Amygdala (tissue), 56 donors: ENCODE data around the gene OR10G3.

Source experiments
- DNase-seq, 56 donors: peaks; one replicate each; lab custom pipeline; 2025; lab: John Stamatoyannopoulos, UW

The OR10G3 gene

DNA sequence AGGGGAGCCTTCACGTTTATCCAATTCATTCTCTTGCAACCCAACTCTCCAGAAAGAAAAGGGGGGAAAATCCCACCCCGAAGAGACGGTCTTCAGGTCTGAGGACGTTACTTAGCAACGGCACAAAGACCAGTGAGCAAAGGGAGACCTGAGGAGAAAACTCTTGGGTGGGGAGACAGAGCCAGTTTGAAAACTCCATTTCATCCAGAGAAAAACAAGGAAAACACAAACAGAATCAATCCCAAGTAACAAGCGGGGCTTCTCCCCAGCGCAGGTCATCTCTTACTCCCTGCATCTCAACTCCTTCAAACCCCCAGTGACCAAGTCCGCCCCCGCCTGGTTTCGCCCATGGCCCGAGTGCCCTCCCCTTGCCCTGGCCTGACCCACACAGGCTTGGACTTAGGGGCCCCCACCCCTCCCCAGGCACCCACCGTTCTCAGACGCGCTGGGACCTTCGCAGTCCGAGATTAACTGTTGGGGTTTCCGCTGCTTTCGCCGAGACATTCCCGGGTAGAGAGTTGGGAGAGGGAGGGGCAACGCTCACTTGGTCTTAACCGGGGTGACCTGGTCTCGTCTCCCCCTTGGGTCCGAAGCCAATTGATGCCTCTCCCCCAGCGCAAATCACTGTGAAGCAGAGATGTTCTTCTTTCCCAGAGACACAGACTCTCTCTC is 43.3 kb downstream of the OR10G3 start:
- peak in 7 of 56 donors; percentile 8 to 25 (median 14) for DNase-seq

DNA sequence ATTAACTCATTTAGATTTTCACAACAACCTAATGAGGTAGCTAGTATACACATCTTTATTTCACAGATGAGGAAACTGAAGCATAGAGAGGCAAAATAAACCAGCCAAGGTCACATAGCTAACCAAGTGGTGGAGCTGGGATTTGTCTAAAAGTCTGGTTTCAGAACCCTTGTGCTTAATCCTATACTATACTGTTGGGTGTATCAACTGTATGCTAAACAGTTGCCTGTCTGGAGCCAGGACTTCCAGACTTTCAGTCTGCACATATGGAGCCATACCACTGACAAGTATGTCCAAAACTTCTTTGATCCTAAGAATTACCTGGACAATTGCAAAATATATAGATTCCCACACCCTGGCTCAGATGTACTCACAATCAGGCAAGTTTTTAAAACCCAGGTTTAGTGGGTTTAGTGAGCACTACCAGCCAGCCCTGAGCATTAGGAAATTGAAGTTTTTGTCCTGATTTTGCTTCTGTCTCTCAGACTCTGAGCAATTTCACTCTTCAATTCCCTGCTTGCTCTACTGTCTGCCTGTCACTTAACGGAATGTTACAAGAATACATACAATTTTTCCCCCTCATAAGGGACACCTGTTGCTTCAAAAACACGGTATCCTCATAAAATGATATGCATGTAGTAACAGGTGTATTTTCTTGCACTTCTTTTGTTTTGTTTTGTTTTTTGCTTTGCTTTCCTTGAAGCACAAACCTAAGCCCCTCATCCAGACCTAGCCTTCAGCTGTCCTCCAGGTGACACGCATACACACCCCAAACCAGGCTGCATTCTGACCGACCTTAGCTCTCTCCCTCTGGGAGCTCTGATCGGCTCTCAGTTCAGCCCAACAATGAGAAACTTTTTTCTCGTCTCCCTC is 44.1 kb downstream of the OR10G3 start:
- no peak for DNase-seq

DNA sequence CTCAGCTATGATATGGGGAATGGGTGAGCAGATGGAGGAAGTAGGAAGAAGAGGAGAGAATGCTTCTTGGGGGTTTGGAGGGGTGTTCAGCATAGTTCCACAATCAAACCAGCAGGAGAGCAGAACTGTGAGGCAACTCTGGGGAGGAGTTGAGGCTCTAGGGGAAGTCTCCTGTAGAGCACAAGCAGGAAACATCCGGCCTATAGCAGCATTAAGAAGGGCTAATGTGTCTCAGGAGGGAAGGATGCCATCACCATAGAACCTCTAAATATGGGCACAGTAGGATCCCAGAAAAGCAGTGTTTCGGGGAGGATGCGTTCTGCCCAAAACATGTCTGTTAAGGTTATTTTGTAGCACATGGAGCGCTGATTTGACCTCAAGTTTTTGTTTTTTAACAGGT is 45.3 kb downstream of the OR10G3 start:
- no peak for DNase-seq

DNA sequence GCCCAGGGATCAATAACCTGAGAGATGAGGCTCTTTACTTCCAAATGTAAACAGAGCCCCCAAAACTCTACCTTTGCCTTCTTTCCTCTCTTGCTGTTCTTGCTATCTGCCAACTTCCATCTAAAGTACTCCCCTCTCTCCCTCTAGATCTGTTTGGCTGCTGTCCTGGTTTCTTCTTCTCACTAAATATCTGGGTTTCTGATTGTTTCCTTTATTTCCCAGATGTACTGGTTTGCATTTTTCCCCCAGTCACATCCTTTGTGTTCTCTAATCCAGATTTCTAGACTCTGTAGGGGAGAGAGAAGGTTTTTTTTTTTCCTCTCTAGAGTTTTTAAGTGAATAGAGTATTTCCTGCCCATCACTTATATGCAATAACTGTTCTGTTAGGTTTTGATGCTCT is 46.6 kb downstream of the OR10G3 start:
- DNase-seq, result no peak

DNA sequence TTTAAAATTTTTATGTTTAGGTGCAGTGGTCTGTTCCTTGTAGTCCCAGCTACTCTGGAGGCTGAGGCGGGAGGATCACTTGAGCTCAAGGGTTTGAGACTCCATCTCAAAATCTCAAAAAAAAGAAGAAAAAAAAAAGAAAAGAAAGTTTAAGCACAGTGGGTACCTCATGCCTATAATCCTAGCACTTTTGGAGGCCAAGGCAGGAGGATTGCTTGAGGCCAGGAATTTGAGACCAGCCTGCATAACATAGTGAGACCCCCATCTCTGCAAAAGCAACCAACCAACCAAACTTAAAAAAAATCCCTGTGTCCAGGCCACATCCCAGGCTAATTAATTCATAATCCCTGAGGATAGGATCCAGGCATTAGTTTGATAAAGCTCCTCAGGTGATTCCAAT is 50.4 kb downstream of the OR10G3 start:
- DNase-seq, result no peak

DNA sequence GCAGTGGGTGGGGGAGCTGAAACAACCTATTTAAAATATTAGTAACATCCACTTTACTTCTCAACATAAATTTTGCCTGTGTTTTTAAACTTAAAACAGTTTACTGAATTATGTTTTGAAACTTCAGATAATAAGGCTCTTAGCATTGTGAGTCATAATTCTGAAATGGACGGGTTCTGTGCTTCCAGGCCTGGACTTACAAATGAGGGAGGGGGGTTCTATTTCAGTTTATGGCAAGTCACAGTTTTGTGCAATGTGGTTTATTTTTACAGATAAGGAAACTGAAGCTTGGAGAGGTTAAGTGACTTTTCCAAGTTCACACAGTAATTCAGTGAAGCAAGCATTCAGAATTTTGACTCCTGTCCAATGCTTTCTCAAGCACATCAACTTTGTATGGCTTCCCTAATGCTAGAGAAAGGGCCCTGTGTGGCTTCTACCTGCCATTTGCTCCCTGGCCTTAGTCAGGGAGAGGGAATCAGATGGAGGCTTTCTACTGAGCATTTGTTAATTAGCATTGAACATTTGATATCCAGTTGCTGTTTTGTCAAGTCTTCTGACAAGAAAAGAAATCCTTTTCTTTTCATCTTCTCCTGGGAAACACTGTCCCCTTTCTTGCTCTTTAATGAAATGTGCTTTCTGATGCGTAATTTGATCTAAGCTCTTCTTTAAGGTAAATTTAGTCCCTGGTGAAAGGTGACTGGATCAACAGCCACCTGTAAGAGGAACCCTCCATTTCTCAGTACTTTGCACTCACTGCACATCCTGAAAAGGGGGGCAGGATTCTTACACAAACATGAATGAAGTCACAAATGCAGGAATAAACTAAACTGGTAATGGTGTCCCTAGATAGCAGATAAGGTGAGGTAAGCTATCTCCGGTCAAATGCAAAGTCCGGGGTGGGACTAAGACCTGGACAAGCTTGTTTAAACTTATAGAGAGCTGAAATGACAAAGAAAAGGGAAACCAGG is 51.2 kb downstream of the OR10G3 start:
- no peak for DNase-seq

DNA sequence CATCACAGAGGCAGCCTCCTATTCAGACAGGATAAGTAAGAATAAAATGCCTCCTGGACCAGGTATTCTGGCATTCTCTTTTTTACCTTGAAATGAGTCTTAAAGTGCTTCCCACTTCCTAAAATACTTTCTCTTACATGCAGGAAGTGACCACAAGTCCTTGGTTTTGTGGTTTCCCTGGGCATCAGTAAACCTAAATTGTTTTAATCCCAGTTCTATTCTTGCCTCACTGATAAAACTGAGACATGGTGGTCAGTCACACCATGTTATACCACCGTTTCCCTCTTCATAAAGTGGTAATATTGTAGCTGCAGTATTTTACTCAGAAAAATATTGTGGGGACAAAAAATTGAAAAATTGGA is 52.6 kb downstream of the OR10G3 start:
- DNase-seq, result no peak

DNA sequence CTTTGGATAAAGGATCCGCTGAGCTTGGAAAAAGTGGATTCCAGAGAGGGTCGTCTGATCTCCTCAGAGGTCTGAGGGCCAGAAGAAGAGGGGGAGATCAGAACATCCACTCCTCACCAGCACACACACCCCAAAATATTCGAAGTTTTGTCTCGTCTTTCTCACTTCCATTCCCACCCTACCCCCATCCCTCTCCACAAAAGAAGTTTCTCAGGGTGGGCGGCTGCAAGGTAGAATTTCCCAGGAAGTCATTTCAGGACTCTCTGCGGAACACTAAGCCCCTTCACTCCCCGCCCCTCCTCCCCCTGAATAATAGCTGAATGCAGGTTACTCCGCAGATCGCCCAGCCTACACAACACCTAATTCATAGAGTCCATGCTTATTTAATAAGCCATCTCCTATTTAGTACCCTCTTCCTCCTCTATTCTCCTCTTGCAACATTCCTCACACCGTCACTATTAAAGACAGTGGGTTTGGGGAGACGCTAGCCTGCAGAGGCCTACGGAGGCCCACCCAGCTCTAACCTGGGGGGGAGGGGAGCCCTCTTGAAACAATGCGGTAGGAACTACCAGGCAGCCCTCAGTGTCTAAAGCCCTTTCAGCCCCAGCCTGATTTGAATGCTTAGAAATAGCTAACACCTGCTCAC is 53.1 kb downstream of the OR10G3 start:
- DNase-seq, result no peak

DNA sequence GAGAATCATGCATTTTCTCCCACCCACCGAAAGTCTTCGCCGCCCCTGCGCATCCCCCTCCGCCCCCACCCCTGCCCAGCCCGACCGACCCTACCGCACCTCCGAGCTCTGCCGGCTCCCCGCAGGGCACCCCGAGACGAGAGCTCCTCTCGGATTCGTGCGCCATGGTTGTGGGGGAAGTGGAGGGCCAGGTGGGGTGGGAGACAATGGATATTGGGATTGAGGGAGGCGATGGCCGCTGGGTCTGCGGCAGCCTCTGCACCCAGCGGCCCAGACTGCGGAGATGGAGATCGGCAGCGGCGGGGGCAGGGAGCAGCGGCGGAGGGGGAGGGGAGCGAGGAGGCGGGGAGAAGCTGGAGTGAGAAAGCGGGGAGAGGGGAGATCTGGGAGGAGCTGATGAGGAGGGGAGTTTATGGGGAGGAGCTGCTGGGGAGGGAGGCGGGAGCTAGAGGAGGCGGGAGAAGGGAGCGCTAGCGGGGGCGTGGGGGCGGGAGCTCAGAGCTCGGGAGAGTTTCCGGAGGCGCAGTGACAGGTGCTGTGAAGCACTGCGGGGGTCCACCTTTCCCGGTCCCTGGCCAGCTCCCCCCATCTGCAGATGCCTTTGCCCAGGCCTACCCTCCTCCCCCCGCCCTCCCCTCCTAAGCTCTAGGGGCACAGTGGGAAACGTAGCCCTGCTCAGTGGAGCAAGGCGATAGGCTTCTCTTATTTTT is 53.8 kb downstream of the OR10G3 start, which contains the start of gene SALL2:
Gene SALL2, minus strand, starts transcription at position 385 of the 710 bp plus-strand sequence. Its CDS starts 219 bp downstream, at position 166.
- DNase-seq, result peak in 53 of 56 donors; percentile 16 to 88 (median 70)

DNA sequence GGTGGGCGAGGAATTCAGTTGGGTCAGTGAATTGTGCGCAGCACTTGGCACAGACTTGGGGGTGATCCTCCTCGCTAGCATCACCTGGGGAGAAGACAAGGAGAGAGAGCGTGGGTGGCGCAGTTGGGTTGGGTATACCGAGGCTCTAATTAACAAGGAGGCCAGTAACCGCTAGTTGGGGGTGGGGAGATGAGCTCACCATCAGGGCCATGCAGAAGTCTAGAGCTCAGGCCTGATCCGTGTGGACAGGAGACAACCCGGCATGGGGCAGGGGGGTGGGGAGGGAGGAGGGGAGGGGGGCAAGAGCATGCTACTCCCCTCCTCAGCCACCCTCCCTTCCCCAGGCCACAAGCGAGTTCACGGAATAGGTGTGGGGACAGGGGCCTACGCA is 54.3 kb downstream of the OR10G3 start:
- DNase-seq, result peak in 18 of 56 donors; percentile 12 to 41 (median 22)

DNA sequence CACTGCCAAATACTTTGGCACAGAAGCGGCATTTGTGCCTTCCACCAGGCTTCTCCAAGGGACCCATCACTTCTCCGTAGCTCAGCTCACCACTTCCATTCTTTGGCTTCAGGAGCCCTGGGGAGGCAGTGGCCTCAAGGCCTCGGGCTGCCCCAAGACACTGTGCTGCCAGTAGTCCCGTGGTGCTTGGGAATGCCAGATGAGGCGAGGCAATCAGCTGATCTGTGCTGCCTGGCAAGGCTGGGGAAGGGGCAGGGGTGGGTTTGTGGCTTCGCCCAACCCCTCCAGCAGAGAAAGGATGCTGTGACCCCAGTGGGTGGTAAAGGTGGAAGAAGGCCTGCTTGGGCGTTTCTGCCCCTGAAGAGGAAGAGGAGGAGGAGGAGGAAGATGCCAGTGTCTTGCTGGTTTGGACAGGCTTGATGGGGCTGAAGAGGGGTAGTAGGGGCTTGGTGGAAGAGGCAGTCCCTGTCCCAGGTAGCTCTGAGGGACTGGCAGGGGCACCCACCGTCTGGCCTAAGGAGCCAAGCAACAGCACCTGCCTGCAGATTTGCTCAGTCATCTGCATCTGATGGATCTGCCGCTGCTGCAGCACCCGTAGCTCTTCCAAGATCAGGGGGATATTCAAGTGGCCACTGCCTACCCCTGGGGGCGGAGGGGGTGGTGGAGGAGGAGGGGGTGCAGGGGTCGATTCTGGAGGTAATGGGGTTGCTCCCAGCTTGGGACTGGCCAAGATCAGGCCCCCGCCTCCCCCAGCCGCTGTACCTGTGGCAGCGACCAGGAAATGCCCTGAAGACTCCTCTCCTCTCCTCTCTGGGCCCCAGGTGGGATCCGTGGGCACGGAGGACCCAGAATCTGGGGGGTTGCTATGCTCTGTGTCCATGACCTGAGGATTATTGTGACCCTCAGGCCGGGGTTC is 55.0 kb downstream of the OR10G3 start:
- DNase-seq, result peak in 5 of 56 donors; percentile 4 to 26 (median 13)

DNA sequence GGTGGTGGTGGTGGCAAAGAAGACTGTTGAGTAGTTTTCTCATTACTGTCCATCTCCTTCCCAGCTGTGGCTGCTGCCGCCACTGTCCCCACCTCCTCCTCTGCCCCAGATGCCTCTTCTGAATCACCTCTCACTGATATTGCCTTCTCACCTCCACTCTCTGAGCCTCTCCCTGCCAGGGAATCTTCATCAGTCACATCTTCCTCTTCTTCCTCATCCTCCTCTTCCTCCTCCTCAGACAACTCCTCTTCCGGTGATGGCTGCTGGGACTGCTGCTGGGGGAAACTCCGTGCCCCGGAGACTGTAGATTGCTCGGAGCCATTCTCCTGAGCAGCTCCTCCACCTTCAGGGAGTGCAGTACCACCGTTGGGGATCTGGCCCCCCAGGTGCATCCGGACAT is 56.7 kb downstream of the OR10G3 start:
- no peak for DNase-seq

DNA sequence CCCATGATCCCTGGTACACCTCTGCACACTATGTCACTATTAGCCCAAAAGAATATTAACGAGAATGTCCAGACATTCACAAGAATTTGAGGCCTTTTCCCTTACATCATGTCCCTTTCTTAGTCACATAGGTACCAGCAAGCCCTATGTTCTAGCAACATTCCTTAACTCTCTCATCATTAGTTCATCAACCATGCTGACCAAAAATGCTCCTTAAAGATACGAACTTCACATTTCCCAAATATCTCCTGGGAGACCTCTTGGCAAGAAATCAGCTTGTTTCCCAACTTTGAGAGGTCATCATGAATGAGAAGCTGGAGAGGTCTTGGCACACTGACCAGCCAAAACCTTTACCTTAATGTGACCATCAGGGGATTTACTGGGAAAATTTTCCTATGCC is 58.4 kb downstream of the OR10G3 start:
- no peak for DNase-seq

DNA sequence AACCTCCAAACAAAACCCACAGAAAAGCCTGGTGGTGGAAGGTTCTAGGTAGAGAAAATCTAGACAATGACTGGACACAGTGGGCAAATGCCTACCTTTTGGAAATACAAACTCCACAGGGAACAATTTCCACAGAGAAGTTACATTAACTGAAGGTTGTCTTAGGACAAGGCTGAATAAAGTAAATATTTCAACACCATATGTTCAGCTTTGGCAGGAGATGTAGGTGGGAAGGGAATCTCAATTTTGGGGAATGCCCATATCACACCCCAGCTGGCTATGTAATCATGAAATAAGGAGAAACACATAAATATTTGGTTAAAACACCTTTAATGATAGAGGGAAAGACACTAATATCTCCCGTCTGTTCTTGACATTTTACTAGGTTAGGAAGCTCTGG is 59.1 kb downstream of the OR10G3 start:
- no peak for DNase-seq

DNA sequence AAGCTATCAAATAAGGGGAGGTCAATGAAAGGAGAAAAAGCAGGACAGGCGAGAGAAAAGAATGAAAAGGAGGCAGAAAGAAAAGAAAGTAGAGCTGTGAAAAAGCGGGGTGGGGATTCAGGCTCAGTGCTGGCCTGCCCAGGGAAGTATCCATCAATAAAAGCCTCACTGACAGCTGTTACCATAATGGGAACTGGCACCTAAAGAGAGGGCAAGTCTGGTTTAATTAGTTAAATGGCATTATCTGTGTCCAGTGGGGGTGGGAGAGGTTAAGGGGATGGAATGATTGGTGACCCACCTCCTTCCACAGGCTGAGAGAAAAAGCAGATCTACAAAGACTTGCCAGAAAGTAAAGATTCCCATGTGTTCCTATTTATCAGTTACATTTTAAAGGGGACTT is 61.2 kb downstream of the OR10G3 start:
- no peak for DNase-seq
